AG04450 (cell line): ENCODE measurements around the gene HMOX2. TPM values are rescaled to one million over a fixed set of nuclear protein-coding genes. Genes with fewer than 3 reads are reported as not detected.
A peak's percentile ranks its signal among the peaks of the same experiment; 100 is the strongest.

Source experiments
- CTCF ChIA-PET: fragments of 300-600, 350-600 bp; formaldehyde crosslinking; extraction: SDS; loops from one replicate; lab custom pipeline; 2022; ENCODE audit warnings: antibody characterized with exemption, inconsistent platforms; lab: Charles Lee
- POLR2A ChIA-PET: fragments of 350-600 bp; formaldehyde crosslinking; extraction: SDS; loops from one replicate; lab custom pipeline; 2021; ENCODE audit warnings: antibody characterized with exemption, inconsistent platforms; lab: Yijun Ruan, JAX
- DNase-seq: peaks from one replicate; pipeline ENCODE4 v3.0.0-alpha.2; 2011; ENCODE audit warnings: low read depth, low spot score
- H3K27ac ChIP-seq: one replicate; pipeline ENCODE4 v1.5.1; 2012; ENCODE audit warnings: low read depth, low read length, control low read depth
- H3K27me3 ChIP-seq: one replicate; pipeline ENCODE4 v1.6.0; 2012; ENCODE audit warnings: low read length; ENCODE audit not compliant: control insufficient read depth, insufficient read depth
- H3K4me3 ChIP-seq: 2 replicates; pipeline ENCODE4 v1.5.1; 2011; ENCODE audit warnings: mild to moderate bottlenecking, low read depth, low read length, control low read depth
- H3K9me3 ChIP-seq: 2 replicates; pipeline ENCODE4 v1.5.1; 2012; ENCODE audit warnings: low read length; ENCODE audit not compliant: control insufficient read depth, insufficient read depth
- polyA plus RNA-seq: library from polyadenylated mRNA; depleted of rRNA; stranded (reverse); fragments of >200 nt; gene quantifications from 2 replicates; pipeline ENCODE4 v1.2.3, GENCODE V29; 2011
- TF ChIP-seq, protein P1 (sequence below): IDR thresholded peaks from 2 replicates; pipeline ENCODE4 v1.5.1; 2011; ENCODE audit warnings: low read depth, low read length, control low read depth, inconsistent platforms

Gene HMOX2
- polyA plus RNA-seq, 1 experiment = 49.2 TPM

DNA sequence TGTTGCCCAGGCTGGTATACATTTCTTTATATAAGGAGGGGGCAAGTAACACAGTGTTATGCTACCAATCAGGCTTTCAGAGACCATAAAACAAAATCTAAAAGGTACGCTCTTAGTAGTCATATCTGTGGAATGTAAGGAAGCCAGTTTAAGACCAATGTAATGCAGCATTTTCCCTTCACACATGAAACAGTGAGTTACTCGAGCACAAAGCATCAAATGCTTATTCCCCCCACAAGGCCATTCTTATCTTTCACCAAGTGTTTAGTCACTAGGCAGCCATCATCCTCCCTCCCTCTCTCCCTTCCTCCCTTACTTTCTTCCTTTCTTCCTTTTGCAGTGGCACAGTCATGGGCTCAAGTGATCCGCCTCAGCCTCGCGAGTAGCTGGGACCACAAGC, 12.8 kb downstream of the HMOX2 start:
- TF ChIP-seq, protein P1, sequence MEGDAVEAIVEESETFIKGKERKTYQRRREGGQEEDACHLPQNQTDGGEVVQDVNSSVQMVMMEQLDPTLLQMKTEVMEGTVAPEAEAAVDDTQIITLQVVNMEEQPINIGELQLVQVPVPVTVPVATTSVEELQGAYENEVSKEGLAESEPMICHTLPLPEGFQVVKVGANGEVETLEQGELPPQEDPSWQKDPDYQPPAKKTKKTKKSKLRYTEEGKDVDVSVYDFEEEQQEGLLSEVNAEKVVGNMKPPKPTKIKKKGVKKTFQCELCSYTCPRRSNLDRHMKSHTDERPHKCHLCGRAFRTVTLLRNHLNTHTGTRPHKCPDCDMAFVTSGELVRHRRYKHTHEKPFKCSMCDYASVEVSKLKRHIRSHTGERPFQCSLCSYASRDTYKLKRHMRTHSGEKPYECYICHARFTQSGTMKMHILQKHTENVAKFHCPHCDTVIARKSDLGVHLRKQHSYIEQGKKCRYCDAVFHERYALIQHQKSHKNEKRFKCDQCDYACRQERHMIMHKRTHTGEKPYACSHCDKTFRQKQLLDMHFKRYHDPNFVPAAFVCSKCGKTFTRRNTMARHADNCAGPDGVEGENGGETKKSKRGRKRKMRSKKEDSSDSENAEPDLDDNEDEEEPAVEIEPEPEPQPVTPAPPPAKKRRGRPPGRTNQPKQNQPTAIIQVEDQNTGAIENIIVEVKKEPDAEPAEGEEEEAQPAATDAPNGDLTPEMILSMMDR = no peak
- Histone ChIP-seq H3K27me3 (no peaks in the 10 kb centered on the region), H3K27ac (peak overlapping the region; percentile 84), H3K4me3 (no peak overlapping the region), H3K9me3 (no peaks in the 10 kb centered on the region)
- ChIA-PET POLR2A (no interaction called here), CTCF (interaction anchor here (0.9 to 1.0 kb wide), 3 partner anchors 11 to 57 kb away, joined by 3 to 5 read pairs (median 4); no protein-coding TSS in a partner anchor)
- peak; percentile 50 for DNase-seq

DNA sequence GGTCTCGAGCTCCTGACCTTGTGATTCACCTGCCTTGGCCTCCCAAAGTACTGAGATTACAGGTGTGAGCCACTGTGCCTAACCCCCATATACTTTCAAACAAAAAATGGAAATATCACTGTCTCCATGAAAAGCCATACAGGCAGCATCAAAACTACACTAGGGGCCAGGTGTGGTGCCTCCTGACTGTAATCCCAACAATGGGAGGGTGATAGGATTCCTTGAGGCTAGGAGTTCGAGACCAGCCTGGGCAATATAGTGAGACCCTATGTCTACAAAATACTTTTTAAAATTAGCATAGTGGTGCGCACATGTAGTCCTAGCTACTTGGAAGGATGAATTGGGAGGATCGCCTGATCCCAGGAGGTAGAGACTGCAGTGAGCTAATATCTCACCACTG, 15.7 kb downstream of the HMOX2 start:
- no peak overlapping the region for H3K27ac ChIP-seq
- ChIA-PET CTCF (no interaction called here), POLR2A (interaction anchor here (1.8 kb wide), 1 partner anchor 9 kb away, joined by 5 read pairs; no protein-coding TSS in a partner anchor)
- H3K4me3 ChIP-seq = no peak overlapping the region
- DNase-seq = no peak
- no peaks in the 10 kb centered on the region for H3K9me3 ChIP-seq
- TF ChIP-seq, protein P1 = no peak
- H3K27me3 ChIP-seq = no peaks in the 10 kb centered on the region

DNA sequence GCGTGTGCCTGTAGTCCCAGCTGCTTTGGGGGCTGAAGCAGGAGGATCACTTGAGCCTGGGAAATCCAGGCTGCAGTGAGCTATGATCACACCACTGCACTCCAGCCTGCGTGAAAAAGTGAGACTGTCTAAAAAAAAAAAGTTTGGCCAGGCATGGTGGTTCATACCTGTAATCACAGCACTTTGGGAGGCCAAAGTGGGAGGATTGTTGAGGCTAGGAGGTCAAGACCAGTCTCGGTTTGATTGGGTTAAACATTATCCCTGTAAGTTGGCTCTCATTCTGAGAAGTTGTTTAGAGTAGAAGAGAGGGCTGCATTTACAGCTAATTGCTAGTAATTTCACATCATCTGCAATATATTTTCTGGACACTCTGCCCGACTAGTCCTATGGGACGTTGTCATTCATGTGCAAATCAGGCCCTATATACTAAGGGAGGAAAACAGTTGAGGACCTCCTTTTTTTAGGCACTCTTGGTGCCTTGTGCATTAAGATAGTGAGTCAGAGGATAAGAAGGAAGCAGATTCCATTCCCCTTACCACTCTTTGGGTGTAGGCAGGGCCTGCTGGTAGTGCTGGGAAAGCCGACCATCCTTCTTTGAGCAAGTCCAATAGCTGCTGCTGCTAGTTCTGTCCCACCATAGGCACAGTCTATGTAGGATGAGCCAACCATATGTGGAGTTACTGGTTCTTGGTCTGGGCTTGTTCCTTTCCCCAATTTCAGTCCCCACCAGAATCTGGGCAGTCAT, 18.7 kb downstream of the HMOX2 start:
- Histone ChIP-seq H3K9me3 (no peaks in the 10 kb centered on the region), H3K4me3 (no peak overlapping the region), H3K27me3 (no peaks in the 10 kb centered on the region), H3K27ac (peak overlapping the region; percentile 74)
- CTCF ChIA-PET = interaction anchor here (1.4 to 1.9 kb wide), 2 partner anchors 12 to 129 kb away, joined by 3 to 4 read pairs; partner anchors contain the start of gene MGRN1
- TF ChIP-seq, protein P1 = no peak
- no peak for DNase-seq
- POLR2A ChIA-PET = no interaction called here

DNA sequence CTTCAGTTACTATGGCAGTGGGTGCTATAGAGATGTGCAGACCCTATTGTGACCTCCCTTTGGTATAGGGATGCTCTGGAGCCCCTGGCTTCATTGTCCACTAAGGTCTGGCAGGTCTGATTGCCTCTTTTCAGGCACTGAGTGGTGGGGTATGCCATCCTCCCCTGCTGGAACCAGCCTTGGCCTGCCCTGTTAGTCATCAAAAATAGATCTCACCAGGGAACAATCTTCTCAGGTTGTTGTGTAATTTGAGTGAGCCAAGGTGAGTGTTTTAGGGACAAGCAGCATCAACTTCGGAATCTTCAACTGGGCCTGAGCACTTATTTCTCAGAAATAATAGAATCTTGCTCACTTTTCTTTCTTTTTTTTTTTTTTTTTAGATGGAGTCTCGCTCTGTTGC, 19.6 kb downstream of the HMOX2 start:
- H3K27ac ChIP-seq = peak overlapping the region; percentile 74
- H3K27me3 ChIP-seq = no peaks in the 10 kb centered on the region
- H3K9me3 ChIP-seq = no peaks in the 10 kb centered on the region
- no peak overlapping the region for H3K4me3 ChIP-seq
- CTCF ChIA-PET = interaction anchor here (1.9 kb wide), 1 partner anchor 11 kb away, joined by 4 read pairs; no protein-coding TSS in a partner anchor
- no peak for DNase-seq
- TF ChIP-seq, protein P1 = no peak
- POLR2A ChIA-PET = no interaction called here

DNA sequence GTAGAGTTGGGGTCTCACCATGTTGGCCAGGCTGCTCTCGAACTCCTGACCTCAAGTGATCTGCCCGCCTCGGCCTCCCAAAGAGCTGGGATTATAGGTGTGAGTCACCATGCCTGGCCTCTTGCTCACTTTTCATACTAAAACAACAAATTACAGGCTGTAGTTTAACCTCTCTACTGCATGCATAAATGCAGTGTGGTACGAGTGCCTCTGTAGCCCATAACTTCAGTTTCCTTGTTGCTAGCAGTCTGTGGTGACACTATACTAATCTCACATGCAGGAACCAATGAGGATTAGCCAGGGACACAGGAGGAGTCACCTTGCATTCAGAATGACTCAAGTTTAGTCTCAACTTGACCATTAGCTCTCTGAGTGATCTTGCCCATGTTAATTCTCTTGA, 20.1 kb downstream of the HMOX2 start:
- Histone ChIP-seq H3K27me3 (no peaks in the 10 kb centered on the region), H3K27ac (peak overlapping the region; percentile 74), H3K9me3 (no peaks in the 10 kb centered on the region), H3K4me3 (no peak overlapping the region)
- no peak for DNase-seq
- CTCF ChIA-PET = interaction anchor here (1.9 kb wide), 1 partner anchor 10 kb away, joined by 4 read pairs; no protein-coding TSS in a partner anchor
- TF ChIP-seq, protein P1 = no peak
- POLR2A ChIA-PET = interaction anchor here (0.6 kb wide), 1 partner anchor 72 kb away, joined by 3 read pairs; no protein-coding TSS in a partner anchor
